Peyer's patch (tissue), 4 donors: ENCODE results near the gene BMP2K. TPM values are rescaled to one million over a fixed set of nuclear protein-coding genes. Genes with fewer than 3 reads are reported as not detected.

ENCODE experiments used
- DNase-seq, 3 donors: peaks; one replicate each; pipeline ENCODE4 v3.0.0-alpha.2; 2017 to 2019
- H3K27ac ChIP-seq, 4 donors: fragments of 200-600 bp; sonication (generic); one replicate each; pipeline ENCODE4 v1.5.1; 2016 to 2019
- H3K27me3 ChIP-seq, 2 donors: fragments of 200-600 bp; sonication (generic); one replicate each; pipeline ENCODE4 v1.5.1; 2019
- H3K36me3 ChIP-seq, 3 donors: fragments of 200-600 bp; sonication (generic); one replicate each; pipeline ENCODE4 v1.5.1; 2016 to 2019
- H3K4me1 ChIP-seq, 4 donors: fragments of 200-600 bp; sonication (generic); one replicate each; pipeline ENCODE4 v1.5.1; 2016 to 2019
- H3K4me3 ChIP-seq, 4 donors: fragments of 200-600 bp; sonication (generic); 1 replicate in 3 of 4; 2 replicates in 1 of 4; pipeline ENCODE4 v1.5.1; 2016 to 2019; ENCODE audit warnings: mild to moderate bottlenecking in 1 of 4
- H3K9me3 ChIP-seq, 4 donors: fragments of 200-600 bp; sonication (generic); one replicate each; pipeline ENCODE4 v1.5.1; 2016 to 2019; ENCODE audit warnings: mild to moderate bottlenecking in 1 of 4
- CTCF ChIP-seq, 6 experiments: fragments of 450-650 bp in 4 of 6; fragments of 200-600 bp in 2 of 6; sonication (generic) in 1 of 6; IDR thresholded peaks; one replicate each; pipeline ENCODE4 v1.5.1; 2017 to 2019; ENCODE audit warnings: antibody characterized with exemption in 6 of 6, mild to moderate bottlenecking in 3 of 6, moderate library complexity in 1 of 6
- POLR2A ChIP-seq, 2 donors: fragments of 450-650 bp; IDR thresholded peaks; one replicate each; pipeline ENCODE4 v1.5.1; 2017; ENCODE audit warnings: antibody characterized with exemption in 2 of 2, mild to moderate bottlenecking in 2 of 2, moderate library complexity in 2 of 2
- total RNA-seq, 4 donors: library from RNA; depleted of rRNA; stranded (reverse); fragments of >200 nt; gene quantifications; one replicate each; pipeline ENCODE4 v1.1.0, GENCODE V29; 2016

Gene BMP2K
- total RNA-seq, result 10 to 100 TPM; 69.5 to 92.4 (median 78.6) TPM

- TF ChIP-seq CTCF (IDR thresholded peaks at IDR 0.05), result peak in 1 of 6 experiments; percentile 1
- peak; percentile 17 to 69 for TF ChIP-seq POLR2A (IDR thresholded peaks at IDR 0.05)
- Histone ChIP-seq H3K27ac (peak within 1 kb of the TSS; percentile 95 to 98 (median 97)), H3K36me3 (no peaks in the 10 kb centered on the region), H3K4me1 (peaks cover 0 to 22% (median 4%) of the 10 kb centered on the region in 4 donors), H3K9me3 (no peaks in the 10 kb centered on the region), H3K27me3 (no peaks in the 10 kb centered on the region), H3K4me3 (peak within 1 kb of the TSS; percentile 56 to 98 (median 80))
- peak; percentile 76 to 93 (median 89) for DNase-seq
These were observed at the start of gene BMP2K for GRCh38 chr4:78776079-78776728. Gene BMP2K (plus strand): TSS chr4:78776350. CDS start chr4:78776544, 194 bp downstream.

GRCh38 chr4:78726546-78726945 is 49.6 kb upstream of the BMP2K start:
- TF ChIP-seq CTCF (IDR thresholded peaks at IDR 0.05) (no peak), POLR2A (IDR thresholded peaks at IDR 0.05) (no peak)
- H3K27ac ChIP-seq, result no peak overlapping the region
- no peaks in the 10 kb centered on the region for H3K4me1 ChIP-seq
- no peaks in the 10 kb centered on the region for H3K36me3 ChIP-seq
- no peaks in the 10 kb centered on the region for H3K9me3 ChIP-seq
- H3K4me3 ChIP-seq, result no peak overlapping the region
- DNase-seq, result no peak
- H3K27me3 ChIP-seq, result no peaks in the 10 kb centered on the region

GRCh38 chr4:78732332-78733104 is 43.6 kb upstream of the BMP2K start:
- no peak for DNase-seq
- no peak overlapping the region for H3K4me3 ChIP-seq
- H3K36me3 ChIP-seq, result no peaks in the 10 kb centered on the region
- H3K27me3 ChIP-seq, result no peaks in the 10 kb centered on the region
- no peaks in the 10 kb centered on the region for H3K9me3 ChIP-seq
- no peaks in the 10 kb centered on the region for H3K4me1 ChIP-seq
- TF ChIP-seq POLR2A (IDR thresholded peaks at IDR 0.05) (no peak), CTCF (IDR thresholded peaks at IDR 0.05) (no peak)
- H3K27ac ChIP-seq, result no peak overlapping the region

- Histone ChIP-seq H3K36me3 (no peaks in the 10 kb centered on the region), H3K27me3 (no peaks in the 10 kb centered on the region), H3K4me1 (no peaks in the 10 kb centered on the region), H3K27ac (no peak overlapping the region), H3K4me3 (no peak overlapping the region), H3K9me3 (no peaks in the 10 kb centered on the region)
- no peak for DNase-seq
- no peak for TF ChIP-seq CTCF (IDR thresholded peaks at IDR 0.05)
- no peak for TF ChIP-seq POLR2A (IDR thresholded peaks at IDR 0.05)
These were observed 41.5 kb upstream of the BMP2K start for GRCh38 chr4:78734441-78735162.

- H3K4me3 ChIP-seq, result no peak overlapping the region
- no peaks in the 10 kb centered on the region for H3K4me1 ChIP-seq
- no peaks in the 10 kb centered on the region for H3K36me3 ChIP-seq
- no peak for DNase-seq
- H3K9me3 ChIP-seq, result no peaks in the 10 kb centered on the region
- TF ChIP-seq CTCF (IDR thresholded peaks at IDR 0.05) (no peak), POLR2A (IDR thresholded peaks at IDR 0.05) (no peak)
- H3K27ac ChIP-seq, result no peak overlapping the region
- no peaks in the 10 kb centered on the region for H3K27me3 ChIP-seq
These were observed 40.5 kb upstream of the BMP2K start for GRCh38 chr4:78735697-78736096.
